Measurements from ENCODE around the gene ITGAV.

DNA sequence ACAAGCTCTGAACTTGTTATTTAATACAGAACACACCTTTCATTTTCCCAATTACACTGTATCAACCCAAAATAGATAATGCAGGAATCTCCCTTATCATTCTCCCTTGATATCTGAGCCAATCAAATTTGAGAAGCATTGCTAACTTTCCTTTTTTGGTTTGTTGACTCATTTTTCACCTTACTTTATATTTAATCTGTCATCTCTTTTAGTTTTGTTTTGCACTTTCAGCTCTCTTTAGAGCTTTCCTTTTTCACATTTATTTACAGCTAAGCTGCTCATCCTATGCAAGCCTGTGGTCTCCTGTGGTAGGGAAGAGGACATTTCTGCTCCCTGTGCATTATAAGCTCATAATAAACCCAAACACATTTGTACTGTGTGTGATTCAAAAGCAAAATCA, 50.1 kb downstream of the ITGAV start:
- no peak for TF ChIP-seq TAF1 (IDR thresholded peaks at IDR 0.05; ENCODE audit: low read depth, low read length)
- no peak for TF ChIP-seq POU2F2 (IDR thresholded peaks at IDR 0.05; ENCODE audit: low read depth, low read length)
- no peak for TF ChIP-seq POLR2AphosphoS5 (IDR thresholded peaks at IDR 0.05; ENCODE audit: low read depth, low read length)
- TF ChIP-seq POLR2A (IDR thresholded peaks at IDR 0.05; ENCODE audit: low read depth, low read length) = no peak
